GM18868 (cell line): ENCODE measurements around the gene CYP26B1.

ENCODE experiments used
- ATAC-seq: cut with Tn5 transposase; IDR thresholded peaks from one replicate; pipeline ENCODE4 v1.9.1; 2021; ENCODE audit warnings: mild to moderate bottlenecking, moderate library complexity; ENCODE audit not compliant: unreplicated experiment

The CYP26B1 gene

DNA sequence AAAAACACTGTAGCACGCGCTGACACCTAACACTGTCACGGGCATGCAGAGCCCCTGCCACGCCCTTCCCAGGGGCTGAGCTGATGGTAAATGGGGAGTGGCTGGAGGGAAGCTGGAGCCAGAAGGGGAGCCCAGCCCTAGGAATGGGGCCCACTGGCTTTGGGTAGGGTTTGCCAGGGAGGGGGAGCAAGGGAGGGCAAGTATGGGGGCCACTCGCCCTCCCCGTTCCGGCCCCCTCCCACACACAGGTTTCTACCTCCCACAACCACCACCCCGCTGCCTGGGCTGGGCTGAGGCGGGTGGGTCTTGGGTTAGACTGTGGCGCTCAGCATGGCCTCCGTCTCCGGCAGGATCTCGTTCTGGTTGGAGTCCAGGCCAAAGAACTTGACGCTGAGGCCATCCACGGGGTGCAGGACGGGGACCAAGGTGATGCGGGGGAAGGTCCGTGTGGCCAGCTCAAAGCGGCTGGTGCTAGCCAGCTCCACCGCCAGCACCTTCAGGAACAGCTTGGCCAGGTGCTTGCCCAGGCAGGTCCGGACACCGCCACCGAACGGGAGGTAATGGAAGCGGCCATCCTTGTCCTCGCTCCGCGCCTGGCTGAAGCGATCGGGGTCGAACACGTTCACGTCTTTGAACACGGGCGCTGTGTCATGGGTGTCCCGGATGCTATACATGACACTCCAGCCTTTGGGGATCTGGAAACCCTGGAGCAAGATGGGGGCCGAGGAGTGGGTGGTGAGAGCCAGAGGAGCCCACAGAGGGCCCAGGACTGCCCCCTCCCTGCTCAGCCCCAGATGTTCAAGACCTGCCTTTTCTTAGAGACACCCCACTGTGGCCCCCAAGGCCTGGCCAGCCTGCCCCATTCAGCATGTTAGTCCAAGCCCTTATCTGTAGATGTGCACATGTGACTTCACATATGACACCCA is 15.5 kb downstream of the CYP26B1 start:
- ATAC-seq, result no peak

DNA sequence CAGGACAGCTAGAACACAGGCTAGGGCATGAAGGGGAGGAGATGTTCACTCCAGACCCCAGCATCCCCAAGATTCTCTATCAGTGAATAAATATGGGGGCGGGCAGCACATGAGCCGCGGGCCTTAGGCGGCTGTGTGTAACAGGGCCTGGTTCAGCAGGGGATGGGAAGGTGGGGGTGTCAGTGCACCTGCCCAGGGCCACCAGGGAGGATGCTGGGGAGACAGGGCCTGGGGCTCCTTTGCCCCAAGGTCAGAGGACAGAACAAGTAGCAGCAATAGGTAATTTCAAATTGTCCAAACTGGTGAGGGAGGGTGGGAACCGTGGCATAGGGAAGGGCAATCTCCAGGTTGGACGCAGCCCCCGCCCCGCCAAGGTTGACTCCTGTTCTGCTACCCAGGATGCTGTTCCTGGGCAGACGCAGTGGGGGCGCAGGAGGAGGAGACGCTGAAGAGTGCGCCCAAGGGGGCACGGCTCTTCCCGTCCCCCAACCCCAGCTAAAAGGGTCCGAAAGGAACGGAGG is 16.2 kb downstream of the CYP26B1 start:
- no peak for ATAC-seq

DNA sequence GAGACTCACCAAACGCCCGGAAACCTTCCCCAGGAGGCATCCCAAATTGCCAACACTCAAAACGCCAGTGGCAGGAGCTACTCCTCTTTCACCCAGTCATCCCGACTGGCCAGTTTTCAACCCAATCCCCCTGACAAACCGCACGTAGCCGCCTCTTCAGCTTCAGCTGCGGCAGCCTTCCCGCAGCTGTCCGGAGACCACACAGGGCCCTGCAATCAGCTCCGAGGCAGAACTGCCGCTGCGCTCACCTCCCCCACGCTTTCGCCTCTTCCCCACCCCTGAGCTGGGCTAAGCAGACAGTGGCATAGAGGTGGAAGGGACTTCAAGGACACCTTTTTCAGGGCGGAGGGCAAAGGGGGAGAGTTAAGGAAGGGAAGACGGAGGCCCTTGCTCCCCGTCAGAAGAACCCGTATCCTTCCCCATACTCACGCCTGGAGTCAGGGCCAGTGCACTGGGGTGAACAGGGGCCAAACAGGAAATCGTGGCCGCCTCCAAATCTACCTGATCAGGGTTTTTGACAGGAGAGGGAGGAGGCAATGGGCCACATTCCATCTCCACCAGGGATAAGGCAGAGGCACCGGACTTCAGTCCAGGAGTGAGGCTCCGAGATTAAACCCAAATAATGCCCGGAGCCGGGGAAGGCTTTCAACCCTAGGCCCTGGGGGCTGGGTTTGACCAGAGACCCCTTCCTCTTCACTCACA is 16.9 kb downstream of the CYP26B1 start:
- ATAC-seq, result no peak

DNA sequence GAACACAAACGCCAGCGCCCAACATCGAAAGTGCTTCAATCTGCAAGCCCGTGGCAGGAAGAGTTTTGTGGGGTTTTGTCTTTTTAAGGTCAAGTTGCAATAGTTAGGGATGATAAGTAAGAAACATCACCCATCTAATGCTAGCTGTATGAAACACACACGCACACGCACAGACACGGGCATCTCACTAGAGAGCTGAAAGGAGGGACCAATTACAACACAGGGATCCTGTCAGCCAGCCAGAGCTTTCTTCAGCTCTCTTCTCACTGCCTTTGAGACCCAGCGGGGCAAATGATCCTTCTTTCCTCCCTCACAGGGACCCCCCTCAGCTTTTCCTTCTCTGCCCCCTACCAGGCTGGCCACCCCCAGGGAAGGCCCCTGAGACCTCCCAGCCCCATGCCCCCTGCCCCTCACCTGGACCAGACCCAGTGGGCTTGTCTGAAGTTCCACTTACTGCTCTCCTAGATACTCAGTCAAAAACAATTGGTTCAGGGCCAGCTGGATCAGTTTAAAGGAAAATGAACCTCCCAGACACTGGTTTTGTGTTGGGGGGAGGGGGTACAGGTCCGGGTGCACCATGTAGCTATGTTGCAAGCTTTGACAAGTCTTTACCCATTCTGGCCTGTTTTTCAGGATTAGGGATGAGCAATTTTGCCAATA is 17.9 kb downstream of the CYP26B1 start:
- no peak for ATAC-seq

DNA sequence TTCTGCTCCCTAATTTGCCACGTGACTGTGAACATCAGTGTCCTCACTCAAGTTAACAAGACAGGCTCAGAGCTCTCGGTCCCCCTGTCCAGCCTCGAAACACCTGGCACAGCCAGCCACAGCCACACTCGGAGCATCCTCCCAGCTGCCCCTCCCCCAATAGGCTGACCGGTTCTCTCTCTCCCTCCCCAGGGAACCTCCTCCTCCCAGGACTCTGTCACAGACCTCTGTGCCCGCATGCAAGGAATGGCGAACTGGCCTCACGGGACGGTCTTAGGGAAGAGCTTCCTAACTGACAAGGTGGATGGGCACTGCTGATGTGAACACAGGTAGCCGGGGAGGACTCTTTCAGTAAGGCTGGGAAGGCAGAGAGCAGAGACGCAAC is 18.8 kb downstream of the CYP26B1 start:
- no peak for ATAC-seq

DNA sequence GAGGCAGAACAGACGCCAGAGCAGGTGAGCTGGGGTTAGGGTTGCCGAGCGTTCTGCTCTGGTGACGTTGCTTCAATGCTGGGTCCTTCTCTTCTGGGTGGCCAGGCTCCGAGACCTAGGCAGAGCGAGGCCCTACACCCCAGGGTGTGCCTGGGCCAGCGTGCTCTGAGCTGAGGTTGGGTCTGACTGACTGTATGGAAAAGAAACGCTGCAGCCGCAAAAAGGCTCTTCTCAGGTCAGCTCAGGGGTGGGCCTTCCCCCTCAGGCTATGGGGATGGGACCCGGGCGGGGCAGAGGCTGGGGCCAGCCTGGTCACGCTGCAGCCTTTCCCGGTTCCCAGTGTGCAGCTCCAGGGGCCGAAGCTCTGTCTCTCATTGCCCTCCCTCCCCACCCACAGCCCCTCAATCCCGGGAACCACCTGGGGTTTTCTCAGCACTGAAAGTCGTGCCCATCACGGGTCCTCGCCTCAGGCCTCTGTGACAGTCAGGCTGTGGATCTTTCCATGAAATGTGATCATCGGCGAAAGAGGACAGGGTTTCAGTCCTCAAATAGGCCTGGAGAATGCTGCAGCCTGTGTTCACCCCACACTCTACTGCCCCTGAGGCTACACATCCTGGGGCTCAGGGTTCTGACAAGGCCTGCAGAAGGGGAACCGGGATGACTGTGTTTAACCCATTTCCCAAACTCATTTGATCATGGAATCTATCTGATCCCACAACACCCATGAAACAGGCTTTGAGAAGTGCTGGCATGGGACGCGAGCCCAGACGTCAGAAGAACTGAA is 19.4 kb downstream of the CYP26B1 start:
- ATAC-seq, result no peak

DNA sequence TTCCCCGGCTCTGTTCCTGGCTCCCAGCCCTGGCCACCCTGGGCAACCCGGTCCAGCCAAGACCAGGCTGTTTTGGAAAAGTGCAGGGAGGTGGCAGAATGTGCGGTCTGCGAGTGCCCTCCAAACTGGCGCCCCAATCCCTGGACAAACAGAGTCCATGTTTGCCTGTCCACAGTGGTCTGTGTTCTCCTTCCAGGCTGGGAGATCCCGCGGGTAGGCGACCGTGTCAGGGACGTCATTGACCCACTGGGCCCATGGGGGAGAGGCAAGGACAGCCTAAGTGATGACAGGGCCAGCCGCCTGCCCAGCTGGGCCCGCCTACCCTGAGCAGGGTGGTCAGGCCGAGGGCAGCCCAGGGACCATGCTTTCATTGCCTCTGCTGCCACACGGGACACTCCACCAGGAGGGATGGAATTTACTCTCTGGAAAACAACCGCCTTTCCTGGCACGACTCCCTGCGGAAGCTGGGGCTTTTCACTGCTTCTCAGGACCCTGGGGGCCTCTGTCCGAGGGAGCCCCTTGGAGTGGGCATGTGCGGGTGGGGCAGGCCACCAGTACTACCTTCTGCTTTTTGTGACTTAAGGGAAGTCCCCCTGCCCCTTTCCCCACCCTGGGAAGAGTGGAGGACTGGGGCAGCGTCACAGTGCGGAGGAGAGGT is 20.1 kb downstream of the CYP26B1 start:
- ATAC-seq, result no peak

DNA sequence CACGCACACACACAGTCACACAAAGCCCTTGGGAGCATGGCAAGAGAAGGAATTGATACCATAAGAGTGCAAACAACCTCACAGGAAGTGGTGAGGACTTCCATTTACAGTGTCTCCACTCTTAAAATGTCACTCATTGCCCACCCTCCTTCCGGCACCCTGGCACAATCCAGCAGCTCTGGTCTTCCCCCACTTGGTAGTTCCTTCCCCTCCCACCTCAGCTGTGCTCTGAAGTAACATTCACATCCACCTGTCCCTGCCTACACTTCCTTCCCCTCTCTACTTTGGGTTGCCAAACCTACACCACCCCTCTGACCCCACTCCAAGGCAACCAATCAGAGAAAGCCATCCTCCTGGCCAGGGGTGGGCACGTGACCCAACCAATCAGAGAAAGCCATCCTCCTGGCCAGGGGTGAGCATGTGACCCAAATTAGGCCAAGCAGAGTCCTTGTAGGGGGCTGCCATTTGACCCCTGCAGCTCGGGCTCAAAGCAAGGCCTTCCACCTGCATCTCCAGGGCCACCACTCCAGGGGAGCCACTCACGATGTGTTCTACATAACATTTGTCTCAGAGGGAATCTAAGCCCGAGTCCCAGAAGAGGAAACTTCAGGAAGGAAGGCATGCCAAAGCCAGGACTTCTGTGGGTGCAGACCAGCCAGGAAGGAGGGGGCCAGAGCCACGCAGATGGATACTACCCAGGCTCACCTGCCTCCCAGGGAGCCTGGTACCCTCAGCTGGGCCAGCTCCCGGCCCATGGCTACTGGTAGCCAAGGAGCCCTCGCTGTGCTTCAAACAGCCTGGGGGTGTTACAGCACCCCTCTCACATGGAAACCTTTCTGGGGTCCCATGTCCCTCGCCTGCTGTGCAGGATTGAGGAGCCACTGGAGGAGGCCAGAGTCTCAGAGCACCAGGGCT is 21.2 kb downstream of the CYP26B1 start:
- no peak for ATAC-seq

DNA sequence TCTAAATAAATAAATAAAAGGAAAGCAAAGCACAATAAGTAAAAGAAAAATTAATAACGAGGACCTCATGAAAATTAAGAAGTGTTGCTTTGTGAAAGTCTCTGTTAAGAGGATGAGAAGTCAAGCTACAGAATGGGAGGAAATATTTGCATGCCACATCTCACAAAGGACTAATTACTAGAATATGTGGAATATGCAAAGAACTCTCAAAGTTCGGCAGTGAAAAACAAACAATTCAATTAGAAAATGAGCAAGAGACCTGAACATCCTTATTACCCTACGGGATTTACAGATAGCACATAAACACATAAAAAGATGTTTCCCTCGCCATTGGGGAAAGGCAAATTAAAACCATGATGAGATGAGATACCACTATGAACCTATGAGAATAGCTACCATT is 23.3 kb downstream of the CYP26B1 start:
- no peak for ATAC-seq

DNA sequence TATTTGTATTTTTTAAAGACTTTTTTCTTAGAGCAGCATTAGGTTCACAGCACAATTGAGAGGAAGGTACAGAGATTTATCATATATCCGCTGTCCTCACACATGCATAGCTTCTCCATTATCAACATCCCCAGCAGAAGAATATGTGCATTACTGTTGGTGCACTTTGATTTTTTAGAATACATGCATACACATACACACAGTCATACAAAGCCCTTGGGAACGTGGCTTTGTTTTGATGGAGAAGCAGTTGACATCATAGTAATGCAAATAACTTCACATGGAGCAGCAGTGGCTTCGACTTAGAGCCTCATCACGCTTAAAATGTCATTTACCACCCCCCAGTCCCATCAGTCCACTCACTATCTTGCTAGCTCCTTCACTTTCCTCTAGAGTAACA is 26.5 kb downstream of the CYP26B1 start:
- no peak for ATAC-seq

DNA sequence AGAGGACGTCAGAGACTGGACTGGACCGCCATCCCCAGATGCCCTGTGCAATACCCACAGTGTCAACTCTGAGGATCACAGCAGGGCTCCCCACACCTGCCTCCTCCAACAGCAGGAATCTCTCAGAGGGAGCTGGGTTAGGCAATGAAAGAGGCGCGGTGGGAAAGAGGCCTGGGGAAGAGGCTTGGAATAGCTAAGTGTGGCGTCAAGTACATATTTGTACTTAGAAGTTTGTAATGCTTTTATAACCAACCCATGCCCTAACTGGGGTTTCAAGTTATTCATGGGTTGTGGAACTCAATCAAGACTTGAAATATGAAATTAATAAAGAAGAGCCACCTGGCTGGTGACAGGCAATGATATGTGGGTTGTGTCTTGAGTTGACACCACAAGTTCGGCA is 28.7 kb downstream of the CYP26B1 start:
- no peak for ATAC-seq

DNA sequence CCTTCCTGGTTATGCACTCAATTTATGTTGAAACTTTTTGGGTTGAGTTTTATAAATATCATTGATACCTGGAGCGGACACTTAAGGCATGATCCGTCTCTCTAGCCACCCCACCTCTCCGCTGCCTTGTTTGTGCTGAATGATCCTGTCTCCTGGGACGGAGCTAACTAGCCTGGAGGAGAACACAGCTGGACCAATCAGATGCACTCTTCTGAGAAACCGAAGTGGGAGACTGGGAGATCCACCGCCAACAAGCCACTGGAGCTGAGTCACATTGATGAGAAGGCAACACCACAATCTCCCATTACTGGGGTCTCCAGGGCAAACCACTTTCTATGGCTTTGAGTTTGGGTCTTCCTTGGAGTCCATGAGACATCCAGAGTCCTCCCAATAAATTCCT is 29.3 kb downstream of the CYP26B1 start:
- no peak for ATAC-seq

DNA sequence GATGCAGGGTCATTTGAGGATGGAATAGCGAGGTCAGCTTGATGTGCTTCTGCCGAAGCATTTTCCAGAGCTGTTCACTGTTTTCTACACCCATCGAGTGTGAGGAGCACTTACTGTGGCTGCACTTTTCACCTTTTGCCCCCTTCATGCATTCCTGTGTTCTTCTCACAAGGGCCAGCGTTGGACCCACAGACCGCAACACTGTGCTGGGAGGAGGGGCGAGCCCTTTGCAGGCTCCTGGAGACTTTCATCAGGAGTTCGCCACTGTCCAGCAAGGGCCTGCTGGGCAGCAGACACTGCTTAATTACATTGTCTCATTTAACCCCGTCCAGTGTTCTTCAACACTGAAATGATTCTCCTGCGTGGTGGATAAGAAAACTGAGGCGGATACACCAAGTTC is 29.9 kb downstream of the CYP26B1 start:
- no peak for ATAC-seq

DNA sequence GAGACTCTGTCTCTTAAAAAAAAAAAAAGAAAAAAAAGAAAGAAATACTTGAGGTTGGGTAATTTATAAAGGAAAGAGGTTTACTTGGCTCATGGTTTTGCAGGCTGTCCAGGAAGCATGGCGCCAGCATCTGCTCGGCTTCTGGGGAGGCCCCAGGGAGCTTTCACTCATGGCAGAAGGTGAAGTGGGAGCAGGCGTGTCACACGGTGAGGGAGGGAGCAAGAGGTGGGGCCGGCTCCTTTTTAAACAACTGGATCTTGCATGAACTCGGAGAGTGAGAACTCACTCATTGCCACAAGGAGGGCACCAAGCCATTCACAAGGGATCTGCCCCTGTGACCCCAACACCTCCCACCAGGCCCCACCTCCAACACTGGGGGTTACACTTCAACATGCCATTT is 30.6 kb downstream of the CYP26B1 start:
- ATAC-seq, result no peak

DNA sequence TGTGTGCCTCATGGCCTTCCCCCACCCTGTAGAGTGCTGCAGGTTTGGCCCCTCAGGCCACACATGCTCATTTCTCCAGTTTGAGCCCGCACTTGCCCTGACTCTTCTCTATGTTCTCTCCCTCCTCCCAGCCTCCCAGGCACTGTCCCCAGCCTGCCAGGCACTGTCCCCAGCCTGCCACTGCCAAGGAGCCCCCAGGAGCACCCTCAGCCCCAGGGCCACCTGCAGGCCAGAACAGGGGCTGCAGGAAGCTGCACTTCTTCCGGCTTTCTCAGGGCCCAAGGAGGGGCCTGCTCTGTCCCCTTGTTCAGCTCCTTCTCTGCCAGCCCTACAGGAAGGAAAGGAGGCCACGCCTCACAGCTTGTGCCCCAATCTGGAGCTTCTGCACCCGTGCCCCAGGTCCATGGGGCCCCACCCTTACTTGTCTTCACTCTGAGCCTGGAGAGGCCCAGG is 31.6 kb downstream of the CYP26B1 start:
- no peak for ATAC-seq

DNA sequence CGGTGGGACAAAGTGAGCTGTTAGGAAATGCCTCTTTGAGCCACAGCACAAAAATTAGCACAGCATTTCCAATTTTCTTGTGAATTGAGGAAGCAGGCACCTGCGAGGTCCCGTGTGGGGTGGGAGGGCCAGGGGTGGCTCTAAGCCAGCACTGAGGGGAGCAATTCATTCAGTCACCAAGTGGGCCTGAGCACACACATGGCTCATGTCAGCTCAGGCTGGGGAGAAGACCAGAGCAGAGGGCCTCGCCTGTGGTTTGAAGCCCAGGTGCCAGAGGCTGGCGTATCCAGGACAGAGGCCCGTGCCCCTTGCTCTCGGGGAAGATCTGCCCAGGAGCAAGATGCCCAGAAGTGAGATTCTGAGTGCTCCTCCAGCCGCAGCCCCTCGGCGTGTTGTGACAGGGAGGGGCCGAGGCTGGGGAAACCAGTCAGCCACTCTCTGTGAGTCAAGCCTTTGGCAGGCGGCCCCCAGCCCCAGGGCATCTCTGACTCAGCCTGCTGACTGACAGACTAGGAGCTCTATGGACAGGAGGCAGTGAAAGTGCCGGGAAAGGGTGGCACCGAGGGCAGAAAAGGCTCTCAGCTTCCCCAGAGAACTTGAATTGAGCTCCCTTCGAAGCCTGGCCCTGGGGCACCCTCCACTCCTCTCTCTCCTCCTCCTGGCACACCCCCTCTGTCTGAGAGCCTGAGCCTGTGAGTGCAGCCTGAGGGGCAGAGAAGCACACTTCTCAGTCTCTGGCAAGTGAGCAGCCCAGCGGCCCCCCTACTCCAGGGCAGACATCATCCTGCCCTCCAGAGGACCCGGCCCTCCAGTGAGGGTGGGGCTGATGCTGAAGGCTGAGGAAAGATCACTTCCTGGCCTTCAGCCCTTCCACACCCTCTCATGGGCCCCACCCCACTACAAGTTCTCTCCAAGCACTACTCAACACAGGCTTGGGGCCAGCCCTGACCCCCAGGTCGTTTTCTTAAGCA is 32.3 kb downstream of the CYP26B1 start:
- ATAC-seq, result no peak

DNA sequence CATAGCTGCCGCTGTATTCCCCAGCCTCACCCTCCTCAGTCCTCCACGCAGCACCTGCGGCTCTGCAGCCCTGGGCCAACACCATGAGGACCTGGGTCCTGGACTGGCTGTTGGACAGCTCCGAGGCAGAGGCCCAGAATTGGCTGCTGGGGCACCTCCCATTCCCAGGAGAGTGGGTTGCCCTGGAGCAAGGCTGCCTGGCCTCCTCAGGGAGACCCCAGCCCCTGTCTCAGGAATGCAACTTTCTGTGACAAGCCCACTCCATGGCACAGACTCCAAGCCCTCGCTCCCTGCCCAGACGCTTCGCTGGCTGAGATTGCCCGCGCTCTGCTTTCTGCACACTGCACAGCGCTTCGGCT is 33.0 kb downstream of the CYP26B1 start:
- ATAC-seq, result no peak
